ENCODE data around the gene STX12.
"Not testable (repeated sequence)": the region's sequence is repeated elsewhere in the genome, so short reads cannot be mapped to it uniquely, and the experiment has no call there.

STX12 gene

DNA sequence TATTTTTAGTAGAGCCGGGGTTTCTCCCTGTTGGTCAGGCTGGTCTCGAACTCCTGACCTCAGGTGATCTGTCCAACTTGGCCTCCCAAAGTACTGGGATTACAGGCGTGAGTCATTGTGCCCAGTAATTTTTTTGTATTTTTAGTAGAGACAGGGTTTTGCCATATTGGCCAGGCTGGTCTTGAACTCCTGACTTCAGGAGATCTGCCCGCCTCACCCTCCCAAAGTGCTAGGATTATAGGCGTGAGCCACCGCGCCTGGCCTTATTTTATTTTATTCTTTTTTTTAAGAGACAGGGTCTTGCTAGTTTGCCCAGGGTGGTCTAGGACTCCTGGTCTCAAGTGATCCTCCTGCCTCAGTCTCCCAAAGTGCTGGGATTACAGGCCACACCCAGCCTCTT lies 98.1 kb downstream of the STX12 start:
- not testable (repeated sequence) for H2AFZ ChIP-seq (ENCODE audit: low read length); H3K9ac ChIP-seq (ENCODE audit: low read depth, low read length, poor library complexity); DNase-seq (ENCODE audit: low spot score); H3K14ac ChIP-seq (ENCODE audit: low read length); H3K4me1 ChIP-seq (ENCODE audit: control insufficient read depth in 2 of 2, insufficient read depth in 1 of 2, low read depth in 1 of 2, low read length in 2 of 2); H4K8ac ChIP-seq (ENCODE audit: low read depth, low read length); H3K79me1 ChIP-seq (ENCODE audit: low read depth, low read length); H2BK15ac ChIP-seq (ENCODE audit: low read length); H2BK120ac ChIP-seq (ENCODE audit: low read depth, low read length); H3K9me3 ChIP-seq (replicated peaks in 1 of 2; ENCODE audit: control insufficient read depth in 2 of 2, insufficient read depth in 1 of 2, low read depth in 1 of 2, low read length in 2 of 2); H2BK12ac ChIP-seq (ENCODE audit: low read length); H3K4ac ChIP-seq (ENCODE audit: low read length); H3K36me3 ChIP-seq (replicated peaks in 1 of 2; ENCODE audit: control insufficient read depth in 2 of 2, insufficient read depth in 2 of 2, low read length in 2 of 2); H3K4me2 ChIP-seq (ENCODE audit: insufficient read depth, low read length, poor library complexity, severe bottlenecking); H3K23ac ChIP-seq (ENCODE audit: low read depth, low read length, poor library complexity); H2AK5ac ChIP-seq (ENCODE audit: low read depth, low read length); H3K4me3 ChIP-seq (ENCODE audit: low read length in 2 of 2); H3K18ac ChIP-seq (ENCODE audit: low read length); H4K91ac ChIP-seq (ENCODE audit: low read depth, low read length, poor library complexity); H2BK5ac ChIP-seq (ENCODE audit: low read length); H3K27ac ChIP-seq (replicated peaks; ENCODE audit: low read length)
- WGBS, 2 donors (ENCODE audit: extremely low coverage in 2 of 2, insufficient read length in 2 of 2, insufficient replicate concordance in 1 of 2): no CpG with 5 or more reads among the region's 7 CpGs
- H3K27me3 ChIP-seq (ENCODE audit: control insufficient read depth in 3 of 3, insufficient read depth in 3 of 3, low read depth in 1 of 3, low read length in 3 of 3): peaks cover 4 to 14% (median 12%) of the 10 kb centered on the region in 3 experiments

- no CpG with 5 or more reads among the region's 53 CpGs for WGBS, 2 donors (ENCODE audit: extremely low coverage in 2 of 2, insufficient read length in 2 of 2, insufficient replicate concordance in 1 of 2)
- Histone ChIP-seq H2BK15ac (ENCODE audit: low read length) (peak within 1 kb of the TSS; percentile 91), H3K27ac (replicated peaks; ENCODE audit: low read length) (no peak within 1 kb of the TSS), H3K23ac (ENCODE audit: low read depth, low read length, poor library complexity) (peak within 1 kb of the TSS; percentile 32), H4K91ac (ENCODE audit: low read depth, low read length, poor library complexity) (no peak within 1 kb of the TSS), H3K4me1 (ENCODE audit: control insufficient read depth in 2 of 2, insufficient read depth in 1 of 2, low read depth in 1 of 2, low read length in 2 of 2) (peaks cover 8 to 10% of the 10 kb centered on the region in 2 donors), H2BK12ac (ENCODE audit: low read length) (peak within 1 kb of the TSS; percentile 2), H2AFZ (ENCODE audit: low read length) (peak within 1 kb of the TSS; percentile 96), H3K36me3 (replicated peaks in 1 of 2; ENCODE audit: control insufficient read depth in 2 of 2, insufficient read depth in 2 of 2, low read length in 2 of 2) (no peaks in the 10 kb centered on the region), H3K4ac (ENCODE audit: low read length) (peak within 1 kb of the TSS; percentile 5), H2BK5ac (ENCODE audit: low read length) (peak within 1 kb of the TSS; percentile 77), H3K4me2 (ENCODE audit: insufficient read depth, low read length, poor library complexity, severe bottlenecking) (peak within 1 kb of the TSS; percentile 78), H4K8ac (ENCODE audit: low read depth, low read length) (no peak within 1 kb of the TSS), H3K4me3 (ENCODE audit: low read length in 2 of 2) (peak within 1 kb of the TSS; percentile 53 to 85), H3K9me3 (replicated peaks in 1 of 2; ENCODE audit: control insufficient read depth in 2 of 2, insufficient read depth in 1 of 2, low read depth in 1 of 2, low read length in 2 of 2) (no peaks in the 10 kb centered on the region), H3K14ac (ENCODE audit: low read length) (no peak within 1 kb of the TSS), H2BK120ac (ENCODE audit: low read depth, low read length) (no peak within 1 kb of the TSS), H3K79me1 (ENCODE audit: low read depth, low read length) (no peaks in the 10 kb centered on the region), H3K27me3 (ENCODE audit: control insufficient read depth in 3 of 3, insufficient read depth in 3 of 3, low read depth in 1 of 3, low read length in 3 of 3) (peaks cover 4 to 14% (median 12%) of the 10 kb centered on the region in 3 experiments), H2AK5ac (ENCODE audit: low read depth, low read length) (peak within 1 kb of the TSS; percentile 24), H3K9ac (ENCODE audit: low read depth, low read length, poor library complexity) (peak within 1 kb of the TSS; percentile 81), H3K18ac (ENCODE audit: low read length) (peak within 1 kb of the TSS; percentile 91)
- DNase-seq (ENCODE audit: low spot score): peak; percentile 58
Observed at GRCh38 chr1:27872059-27872801, 99.2 kb downstream of the STX12 start, which contains the start of gene THEMIS2. TSS of gene THEMIS2 (plus strand) at chr1:27872544. CDS start at chr1:27872572, 28 bp downstream.

DNA sequence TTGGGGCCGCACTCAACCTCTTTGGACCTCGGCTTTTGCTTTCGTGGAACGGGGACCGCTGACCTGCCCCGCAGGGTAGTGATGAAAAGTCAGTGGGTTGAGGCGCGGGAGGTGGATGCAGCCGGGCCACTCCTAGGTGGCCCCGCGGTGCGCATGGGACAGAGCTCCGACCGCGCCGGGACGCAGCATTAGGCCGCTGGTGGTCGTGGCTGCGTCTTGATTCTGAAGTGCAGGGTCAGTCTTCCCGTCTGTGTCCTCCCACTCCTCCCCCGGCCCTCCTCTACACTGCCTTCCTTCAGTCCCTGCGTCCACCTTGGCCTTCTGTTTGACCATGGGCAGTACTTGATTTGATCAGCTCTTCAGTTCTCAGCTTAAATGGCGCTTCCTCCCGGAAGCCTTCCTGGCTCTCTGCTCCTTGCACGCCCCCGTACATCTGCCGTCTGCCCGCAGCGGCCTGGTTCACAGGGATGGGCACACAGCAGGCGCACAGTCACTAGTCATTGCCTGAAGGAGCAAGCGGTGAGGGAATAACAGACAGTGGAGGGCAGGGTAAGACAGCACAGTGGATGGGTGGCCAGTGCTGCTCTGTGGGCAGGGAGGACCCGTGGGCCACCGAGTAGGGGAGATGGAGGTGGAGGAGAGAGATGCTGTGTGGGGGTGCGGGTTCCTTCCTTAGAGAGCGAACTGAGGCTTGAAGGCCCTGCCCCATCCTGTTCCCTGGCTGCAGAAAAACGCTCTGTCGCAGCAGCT lies 100.0 kb downstream of the STX12 start:
- no peak overlapping the region for H4K8ac ChIP-seq (ENCODE audit: low read depth, low read length)
- peak overlapping the region; percentile 77 for H2BK5ac ChIP-seq (ENCODE audit: low read length)
- H2AK5ac ChIP-seq (ENCODE audit: low read depth, low read length): peak overlapping the region; percentile 24
- DNase-seq (ENCODE audit: low spot score): no peak
- no peaks in the 10 kb centered on the region for H3K36me3 ChIP-seq (replicated peaks in 1 of 2; ENCODE audit: control insufficient read depth in 2 of 2, insufficient read depth in 2 of 2, low read length in 2 of 2)
- peak overlapping the region; percentile 96 for H2AFZ ChIP-seq (ENCODE audit: low read length)
- H3K9ac ChIP-seq (ENCODE audit: low read depth, low read length, poor library complexity): peak overlapping the region; percentile 81
- no peaks in the 10 kb centered on the region for H3K9me3 ChIP-seq (replicated peaks in 1 of 2; ENCODE audit: control insufficient read depth in 2 of 2, insufficient read depth in 1 of 2, low read depth in 1 of 2, low read length in 2 of 2)
- peak overlapping the region; percentile 12 for H3K18ac ChIP-seq (ENCODE audit: low read length)
- H2BK15ac ChIP-seq (ENCODE audit: low read length): peak overlapping the region; percentile 91
- H3K27me3 ChIP-seq (ENCODE audit: control insufficient read depth in 3 of 3, insufficient read depth in 3 of 3, low read depth in 1 of 3, low read length in 3 of 3): peaks cover 4 to 14% (median 12%) of the 10 kb centered on the region in 3 experiments
- H2BK12ac ChIP-seq (ENCODE audit: low read length): peak overlapping the region; percentile 2
- H3K79me1 ChIP-seq (ENCODE audit: low read depth, low read length): no peaks in the 10 kb centered on the region
- H3K27ac ChIP-seq (replicated peaks; ENCODE audit: low read length): no peak overlapping the region
- no peak overlapping the region for H4K91ac ChIP-seq (ENCODE audit: low read depth, low read length, poor library complexity)
- no peak overlapping the region for H2BK120ac ChIP-seq (ENCODE audit: low read depth, low read length)
- H3K4me1 ChIP-seq (ENCODE audit: control insufficient read depth in 2 of 2, insufficient read depth in 1 of 2, low read depth in 1 of 2, low read length in 2 of 2): peaks cover 8 to 10% of the 10 kb centered on the region in 2 donors
- WGBS, 2 donors (ENCODE audit: extremely low coverage in 2 of 2, insufficient read length in 2 of 2, insufficient replicate concordance in 1 of 2): no CpG with 5 or more reads among the region's 38 CpGs
- H3K4me3 ChIP-seq (ENCODE audit: low read length in 2 of 2): peak overlapping the region; percentile 53 to 85
- H3K23ac ChIP-seq (ENCODE audit: low read depth, low read length, poor library complexity): peak overlapping the region; percentile 32
- peak overlapping the region; percentile 78 for H3K4me2 ChIP-seq (ENCODE audit: insufficient read depth, low read length, poor library complexity, severe bottlenecking)
- H3K14ac ChIP-seq (ENCODE audit: low read length): no peak overlapping the region
- H3K4ac ChIP-seq (ENCODE audit: low read length): peak overlapping the region; percentile 5
